TTC549 (cell line): ENCODE measurements around the gene RIOK1.

Experiments
- FAIRE-seq: peaks from 2 replicates; lab custom pipeline; 2012; peaks lifted over from hg19 to GRCh38; lab: Jason Lieb, UNC

RIOK1 gene

GRCh38 chr6:7410851-7411250, 21.2 kb downstream of the RIOK1 start:
- no peak for FAIRE-seq

- no peak for FAIRE-seq
Measured at GRCh38 chr6:7411328-7411727, 21.7 kb downstream of the RIOK1 start.

DNA sequence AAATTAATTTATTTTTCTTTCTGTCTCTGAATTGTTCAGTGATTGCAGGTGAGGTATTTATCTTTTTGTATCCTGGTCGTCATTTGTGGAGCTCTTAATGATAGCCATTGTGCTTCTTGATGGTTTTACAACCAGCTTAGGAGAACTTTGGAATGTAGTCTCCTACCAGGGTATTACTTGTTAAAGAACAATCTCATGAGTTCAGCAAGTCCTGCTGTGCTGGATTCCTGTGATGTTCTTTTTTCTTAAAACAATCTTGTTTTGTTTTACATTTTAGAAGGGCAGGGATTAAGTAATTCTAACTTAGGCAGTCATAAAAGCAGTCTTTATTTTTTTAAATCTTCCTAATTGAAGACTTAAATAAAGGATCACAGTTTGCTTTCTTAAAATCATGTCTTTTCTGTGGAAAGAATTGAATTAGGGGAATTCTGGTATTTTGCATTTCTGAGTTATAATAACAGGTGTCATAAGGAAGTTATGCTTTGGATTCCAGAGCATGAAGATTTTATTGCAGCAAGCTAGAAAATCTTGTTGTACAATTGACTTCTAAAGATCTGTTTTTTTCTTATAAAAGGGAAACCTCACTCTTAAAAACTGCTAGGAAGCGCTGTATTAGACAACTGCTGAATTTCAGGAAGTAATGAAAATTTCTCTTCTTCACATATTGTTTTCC, 23.7 kb downstream of the RIOK1 start:
- no peak for FAIRE-seq

DNA sequence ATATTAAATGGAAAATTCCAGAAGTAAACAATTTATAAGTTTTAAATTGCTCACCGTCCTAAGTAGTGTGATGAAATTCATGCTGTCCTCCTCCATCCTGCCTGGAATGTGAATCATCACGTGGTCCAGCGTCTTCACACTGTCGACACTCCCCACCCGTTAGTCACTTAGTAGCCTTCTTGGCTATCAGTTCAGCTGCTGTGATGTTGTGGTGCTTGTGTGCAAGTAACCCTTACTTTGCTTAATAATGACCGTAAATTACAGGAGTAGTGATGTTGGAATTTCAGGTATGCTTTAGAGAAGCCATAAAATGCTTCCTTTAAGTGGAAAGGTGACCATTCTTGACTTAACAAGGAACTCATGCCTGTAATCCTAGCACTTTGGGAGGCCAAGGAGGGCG, 25.2 kb downstream of the RIOK1 start:
- no peak for FAIRE-seq

DNA sequence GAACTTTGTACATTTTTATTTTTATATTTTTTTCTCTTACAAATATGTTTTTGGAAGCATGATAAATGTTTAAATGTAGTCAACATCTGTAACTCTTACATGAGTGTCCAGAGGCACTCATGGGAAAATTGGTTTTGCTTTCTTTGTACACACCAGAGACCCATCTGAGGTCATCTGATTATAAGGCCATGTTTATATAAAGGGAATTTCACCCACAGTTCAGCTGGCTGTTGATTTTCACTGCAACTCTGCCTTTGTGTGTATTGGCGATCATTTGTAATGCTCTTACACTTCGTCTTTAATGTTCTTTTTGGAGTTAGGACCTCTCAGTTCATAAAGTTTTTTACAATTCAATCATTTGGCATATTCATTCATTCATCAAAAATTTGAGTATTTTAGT, 28.1 kb downstream of the RIOK1 start:
- no peak for FAIRE-seq

DNA sequence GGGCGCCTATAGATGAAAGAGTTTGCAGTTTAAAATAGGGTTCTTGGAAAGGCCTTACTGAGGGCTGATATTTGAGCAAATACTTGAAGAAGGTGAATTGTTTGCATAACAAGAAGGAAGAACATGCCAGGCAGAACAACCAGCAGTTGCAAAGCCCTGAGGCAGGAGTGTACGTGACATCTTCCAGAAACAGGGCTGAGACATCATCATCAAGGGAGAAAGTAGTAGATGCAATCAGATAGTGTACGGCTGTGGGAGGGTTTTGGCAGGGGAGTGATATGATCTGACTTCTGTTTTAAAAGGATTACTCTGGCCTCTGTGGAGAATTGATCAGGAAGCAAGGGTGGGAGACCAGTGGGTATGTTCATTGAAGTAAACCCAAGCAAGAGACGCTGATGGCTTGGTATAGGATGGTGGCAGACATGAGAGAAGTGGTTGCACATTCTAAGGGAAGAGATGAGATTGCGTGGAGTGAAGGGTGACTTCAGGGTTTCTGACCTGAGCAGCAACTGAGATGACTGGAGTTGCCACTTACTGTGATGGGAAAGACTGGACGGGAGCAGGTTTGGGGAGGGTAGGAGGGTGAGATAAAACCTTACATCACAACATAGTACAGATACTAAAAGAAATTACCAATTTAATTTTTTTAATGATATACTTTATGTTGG, 28.8 kb downstream of the RIOK1 start:
- no peak for FAIRE-seq

DNA sequence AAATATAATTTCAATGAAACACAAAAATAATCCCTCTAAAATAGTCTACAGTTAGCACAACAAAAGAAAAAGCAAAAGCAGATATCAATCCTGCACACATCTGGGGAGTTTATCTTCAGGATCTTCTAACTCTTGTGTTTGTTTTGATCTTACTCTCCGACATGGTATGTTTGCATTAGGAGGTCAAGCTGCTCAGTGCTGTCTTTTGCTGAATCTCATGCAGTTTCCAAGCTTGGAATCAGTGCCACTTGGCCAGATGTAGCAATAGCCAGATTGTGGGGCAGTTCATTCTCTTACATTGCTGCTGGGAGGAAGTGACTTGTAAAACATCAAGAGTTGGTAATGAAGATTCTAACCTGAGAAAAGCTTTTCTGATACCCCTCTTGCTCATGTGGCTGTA, 29.5 kb downstream of the RIOK1 start:
- FAIRE-seq: no peak

DNA sequence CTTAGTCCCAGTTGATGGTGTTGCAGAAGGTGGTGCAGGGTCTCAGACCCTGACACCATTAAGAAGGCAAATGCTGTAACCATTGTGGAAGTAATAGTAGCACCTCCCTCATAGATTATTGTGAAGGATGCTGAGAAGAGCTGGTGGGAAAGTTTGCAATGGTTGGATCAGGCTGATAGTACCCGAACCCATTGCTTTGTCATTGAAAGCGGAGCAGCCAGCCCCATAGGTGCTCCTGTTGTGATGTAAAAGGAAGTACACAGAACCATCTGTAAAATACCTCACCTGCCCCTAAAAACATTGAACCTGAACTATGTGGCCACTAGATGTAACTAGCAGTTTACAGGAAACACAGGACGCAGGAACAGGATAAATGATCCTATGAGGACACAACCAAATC, 31.5 kb downstream of the RIOK1 start:
- no peak for FAIRE-seq

DNA sequence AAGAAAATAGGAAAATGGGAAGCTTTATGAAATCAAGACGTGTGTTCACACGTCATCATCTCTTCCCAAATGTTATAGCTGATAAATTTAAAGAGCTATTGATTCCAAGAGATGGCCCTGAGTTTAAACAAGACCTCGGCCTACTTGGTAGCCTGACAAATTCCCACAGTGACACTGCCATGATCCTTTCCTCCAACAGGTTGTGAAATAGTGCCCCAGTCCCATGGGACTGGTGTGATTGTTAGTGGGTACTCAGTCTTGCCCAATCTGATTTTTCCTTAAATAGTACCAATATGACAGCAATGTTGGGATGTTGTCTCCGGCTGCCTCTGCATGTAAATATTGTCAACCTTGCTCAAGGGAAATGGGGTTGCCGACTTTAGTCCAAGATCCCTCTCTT, 34.5 kb downstream of the RIOK1 start:
- FAIRE-seq: no peak

DNA sequence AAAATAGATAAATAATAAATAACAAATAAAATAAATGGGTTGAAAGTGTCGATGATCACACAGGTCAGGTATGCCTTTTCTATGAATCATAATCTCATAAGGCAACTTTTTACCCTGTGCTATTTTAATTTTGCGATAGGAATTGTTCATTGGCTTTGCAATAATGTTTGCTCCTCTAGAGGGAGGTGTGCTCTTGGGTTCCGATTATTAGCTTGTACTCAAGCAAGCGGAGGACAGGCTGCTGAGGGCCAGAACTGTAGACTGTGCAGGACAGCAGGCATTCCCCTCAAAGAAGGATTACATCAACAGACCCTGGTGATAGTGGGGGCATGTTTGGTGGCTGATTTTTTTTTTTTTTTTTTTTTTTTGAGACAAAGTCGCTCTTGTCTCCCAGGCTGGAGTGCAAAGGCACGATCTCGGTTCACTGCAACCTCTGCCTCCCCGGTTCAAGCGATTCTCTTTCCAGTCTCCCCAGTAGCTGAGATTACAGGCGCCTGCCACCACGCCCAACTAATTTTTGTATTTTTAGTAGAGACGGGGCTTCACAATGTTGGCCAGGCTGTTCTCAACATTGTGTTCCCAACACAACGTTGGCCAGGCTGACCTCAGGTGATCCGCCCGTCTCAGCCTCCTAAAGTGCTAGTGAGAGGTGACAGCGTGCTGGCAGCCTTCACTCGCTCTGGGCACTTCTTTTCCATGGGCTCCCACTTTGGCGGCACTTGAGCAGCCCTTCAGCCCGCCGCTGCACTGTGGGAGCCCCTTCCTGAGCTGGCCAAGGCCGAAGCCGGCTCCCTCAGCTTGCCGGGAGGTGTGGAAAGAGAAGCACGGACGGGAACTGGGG, 35.6 kb downstream of the RIOK1 start:
- FAIRE-seq: no peak

DNA sequence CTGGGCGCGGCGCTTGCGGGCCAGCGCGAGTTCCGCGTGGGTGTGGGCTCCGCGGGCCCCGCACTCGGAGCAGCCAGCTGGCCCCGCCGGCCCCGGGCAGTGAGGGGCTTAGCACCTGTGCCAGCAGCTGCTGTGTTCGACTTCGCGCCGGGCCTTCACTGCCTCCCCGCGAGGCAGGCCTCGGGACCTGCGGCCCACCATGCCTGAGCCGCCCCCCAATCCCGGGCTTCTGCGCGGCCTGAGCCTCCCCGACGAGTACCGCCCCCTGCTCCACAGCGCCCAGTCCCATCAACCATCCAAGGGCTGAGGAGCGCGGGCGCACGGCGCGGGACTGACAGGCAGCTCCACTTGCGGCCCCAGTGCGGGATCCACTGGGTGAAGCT, 36.2 kb downstream of the RIOK1 start:
- FAIRE-seq: no peak

GRCh38 chr6:7426447-7427169, 37.0 kb downstream of the RIOK1 start:
- FAIRE-seq: no peak

- FAIRE-seq: no peak
Measured at GRCh38 chr6:7431313-7431673, 41.7 kb downstream of the RIOK1 start.

DNA sequence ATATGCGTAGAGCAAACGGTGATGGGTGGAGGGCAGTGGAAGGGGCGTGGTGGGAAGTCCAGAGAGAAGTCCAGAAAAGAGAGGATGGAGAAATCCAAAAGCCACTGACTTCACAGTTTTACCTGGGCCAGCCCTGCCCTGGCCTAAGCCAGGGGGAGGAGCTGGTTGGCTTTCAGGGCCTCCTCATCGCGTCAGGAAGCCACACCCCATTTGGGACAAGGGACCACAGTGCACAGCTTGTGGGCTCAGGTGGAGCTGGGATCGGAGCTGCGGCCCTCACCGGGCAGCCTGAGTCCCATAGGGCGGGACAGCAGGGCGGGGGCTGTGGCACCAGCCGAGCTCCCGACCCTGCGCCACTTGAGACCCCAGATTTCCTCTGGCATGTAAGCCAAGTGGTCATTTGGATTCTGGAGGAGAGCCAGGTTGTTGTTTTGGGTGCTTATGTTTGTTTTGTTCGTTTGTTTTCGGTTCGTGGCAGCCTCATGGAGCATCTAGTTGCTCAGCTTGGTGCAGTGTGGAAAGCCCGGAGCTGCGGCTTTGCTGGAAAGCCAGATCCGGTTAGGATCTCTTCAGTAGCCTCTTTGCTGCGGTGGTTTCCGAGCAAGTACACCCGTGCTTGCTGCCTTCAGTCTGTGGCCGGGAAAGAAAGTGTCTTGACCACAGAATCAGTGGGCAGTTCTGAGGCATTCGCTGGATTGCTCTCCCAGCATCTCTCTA, 42.2 kb downstream of the RIOK1 start:
- no peak for FAIRE-seq

GRCh38 chr6:7432391-7433120, 42.9 kb downstream of the RIOK1 start:
- no peak for FAIRE-seq

GRCh38 chr6:7433121-7433617, 43.6 kb downstream of the RIOK1 start:
- no peak for FAIRE-seq

GRCh38 chr6:7434672-7435071, 45.1 kb downstream of the RIOK1 start:
- no peak for FAIRE-seq

DNA sequence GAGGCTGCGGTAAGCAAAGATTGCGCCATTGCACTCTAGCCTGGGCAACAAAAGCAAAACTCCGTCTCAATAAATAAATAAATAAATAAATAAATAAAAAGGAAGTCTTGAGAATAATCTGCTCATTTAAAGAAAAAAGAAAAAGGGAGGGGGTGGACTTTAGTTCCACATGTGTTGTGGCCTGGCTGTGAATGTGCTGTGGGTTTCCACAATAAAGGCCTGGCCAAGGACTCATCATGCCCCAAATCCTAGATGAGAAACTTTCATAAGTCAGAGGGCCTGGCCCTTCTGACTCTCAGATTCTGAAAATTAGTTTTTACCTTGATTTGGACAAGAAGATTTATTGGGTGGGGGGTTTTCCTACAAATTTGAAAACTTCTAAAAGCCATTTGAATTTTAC, 48.4 kb downstream of the RIOK1 start:
- no peak for FAIRE-seq

DNA sequence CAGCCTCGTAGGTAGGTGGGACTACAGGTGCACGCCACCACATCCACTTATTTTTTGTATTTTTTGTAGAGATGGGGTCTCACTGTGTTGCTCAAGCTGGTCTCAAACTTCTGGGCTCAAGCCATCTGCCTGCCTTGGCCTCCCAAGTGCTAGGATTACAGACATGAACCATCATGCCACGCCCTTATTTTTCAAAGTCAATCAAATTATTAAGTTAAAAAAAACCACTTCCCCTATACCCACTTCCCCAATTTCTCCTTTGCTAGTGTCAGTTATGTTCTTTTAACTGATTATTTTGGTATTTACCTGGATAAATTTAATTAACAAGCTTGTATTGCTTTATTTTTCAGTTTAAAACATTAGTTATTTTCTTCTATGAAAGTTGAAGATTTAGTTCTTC, 49.6 kb downstream of the RIOK1 start:
- FAIRE-seq: no peak

- FAIRE-seq: no peak
Measured at GRCh38 chr6:7440476-7440875, 50.9 kb downstream of the RIOK1 start.

GRCh38 chr6:7441048-7441775, 51.6 kb downstream of the RIOK1 start:
- no peak for FAIRE-seq
